Measurements from ENCODE around the gene PHF21A. TPM values are rescaled to one million over a fixed set of nuclear protein-coding genes. Genes with fewer than 3 reads are reported as not detected.
A peak's percentile ranks its signal among the peaks of the same experiment; 100 is the strongest.

PHF21A gene
- total RNA-seq, 2 experiments from 2014 or later, result 59.5 to 66.2 TPM

GRCh38 chr11:45930031-45930794, 191.0 kb downstream of the PHF21A start:
- POLR2A ChIA-PET, result interaction anchor here (0.6 to 2.6 kb wide), 2 partner anchors 12 to 52 kb away, joined by 3 to 22 read pairs; partner anchors contain the start of gene PEX16

GRCh38 chr11:45929486-45930030, 191.7 kb downstream of the PHF21A start:
- H3K4me3 ChIP-seq (ENCODE audit: low read length), result peak overlapping the region; percentile 7
- Mint-ChIP-seq H3K4me3 (no peak overlapping the region), H3K9me3 (no peaks in the 10 kb centered on the region), H3K27me3 (no peaks in the 10 kb centered on the region), H3K4me1 (ENCODE audit: low read depth) (peaks cover 25% of the 10 kb centered on the region), H3K27ac (peak overlapping the region; percentile 82), H3K36me3 (ENCODE audit: low read depth) (peaks cover 28% of the 10 kb centered on the region)
- H3K9me3 ChIP-seq (ENCODE audit: control insufficient read depth in 1 of 2, insufficient read depth in 1 of 2, low read length in 2 of 2), result no peaks in the 10 kb centered on the region
- ATAC-seq (ENCODE audit: poor library complexity), result peak; percentile 28
- no peak for DNase-seq
- ChIA-PET POLR2A (interaction anchor here (0.6 to 2.6 kb wide), 2 partner anchors 12 to 53 kb away, joined by 3 to 22 read pairs; partner anchors contain the start of gene PEX16), CTCF (no interaction called here)
- peaks cover 22% of the 10 kb centered on the region for H3K36me3 ChIP-seq (ENCODE audit: insufficient read depth, low read length)
- no peak for TF ChIP-seq CTCF (IDR thresholded peaks at IDR 0.05)
- no peaks in the 10 kb centered on the region for H3K27me3 ChIP-seq (ENCODE audit: control insufficient read depth in 1 of 2, insufficient read depth in 2 of 2, low read length in 2 of 2)
- intact Hi-C loops (cut with DNase I, micrococcal nuclease), result no loop called here
- H3K27ac ChIP-seq (ENCODE audit: low read depth in 1 of 2, low read length in 2 of 2), result peak overlapping the region in 1 of 2 donors; percentile 68
- peaks cover 46% of the 10 kb centered on the region for H3K4me1 ChIP-seq (ENCODE audit: insufficient read depth, low read length)

More at GRCh38 chr11:45930031-45930794, 191.0 kb downstream of the PHF21A start:
- peak overlapping the region; percentile 82 for H3K27ac Mint-ChIP-seq
- H3K4me3 Mint-ChIP-seq, result peak overlapping the region; percentile 64
- Histone ChIP-seq H3K27ac (ENCODE audit: low read depth in 1 of 2, low read length in 2 of 2) (peak overlapping the region; percentile 26 to 68), H3K9me3 (ENCODE audit: control insufficient read depth in 1 of 2, insufficient read depth in 1 of 2, low read length in 2 of 2) (no peaks in the 10 kb centered on the region), H3K27me3 (ENCODE audit: control insufficient read depth in 1 of 2, insufficient read depth in 2 of 2, low read length in 2 of 2) (no peaks in the 10 kb centered on the region), H3K4me3 (ENCODE audit: low read length) (peak overlapping the region; percentile 7), H3K36me3 (ENCODE audit: insufficient read depth, low read length) (peaks cover 29% of the 10 kb centered on the region), H3K4me1 (ENCODE audit: insufficient read depth, low read length) (peaks cover 46% of the 10 kb centered on the region)
- no peaks in the 10 kb centered on the region for H3K27me3 Mint-ChIP-seq
- peak in 7 of 14 experiments; percentile 30 to 74 (median 49) for DNase-seq
- CTCF ChIA-PET, result no interaction called here
- ATAC-seq (ENCODE audit: poor library complexity), result peak; percentile 80
- H3K4me1 Mint-ChIP-seq (ENCODE audit: low read depth), result peaks cover 25% of the 10 kb centered on the region
- no peaks in the 10 kb centered on the region for H3K9me3 Mint-ChIP-seq
- intact Hi-C loops (cut with DNase I, micrococcal nuclease), result no loop called here
- H3K36me3 Mint-ChIP-seq (ENCODE audit: low read depth), result peaks cover 34% of the 10 kb centered on the region
- TF ChIP-seq CTCF (IDR thresholded peaks at IDR 0.05), result no peak

GRCh38 chr11:45928535-45929215, 192.6 kb downstream of the PHF21A start:
- Mint-ChIP-seq H3K27ac (no peak overlapping the region), H3K27me3 (peaks cover 5% of the 10 kb centered on the region), H3K4me1 (ENCODE audit: low read depth) (peaks cover 25% of the 10 kb centered on the region), H3K9me3 (no peaks in the 10 kb centered on the region), H3K4me3 (no peak overlapping the region), H3K36me3 (ENCODE audit: low read depth) (peaks cover 19% of the 10 kb centered on the region)
- no peaks in the 10 kb centered on the region for H3K27me3 ChIP-seq (ENCODE audit: control insufficient read depth in 1 of 2, insufficient read depth in 2 of 2, low read length in 2 of 2)
- intact Hi-C loops (cut with DNase I, micrococcal nuclease), result no loop called here
- no peak overlapping the region for H3K27ac ChIP-seq (ENCODE audit: low read depth in 1 of 2, low read length in 2 of 2)
- DNase-seq (peak in 1 of 14 experiments; percentile 17), ATAC-seq (ENCODE audit: poor library complexity) (no peak)
- no peaks in the 10 kb centered on the region for H3K9me3 ChIP-seq (ENCODE audit: control insufficient read depth in 1 of 2, insufficient read depth in 1 of 2, low read length in 2 of 2)
- TF ChIP-seq CTCF (IDR thresholded peaks at IDR 0.05), result no peak
- no peak overlapping the region for H3K4me3 ChIP-seq (ENCODE audit: low read length)
- ChIA-PET CTCF (no interaction called here), POLR2A (interaction anchor here (2.6 kb wide), 1 partner anchor 11 kb away, joined by 22 read pairs; the partner anchor contains the start of gene PEX16)
- peaks cover 50% of the 10 kb centered on the region for H3K4me1 ChIP-seq (ENCODE audit: insufficient read depth, low read length)
- peaks cover 14% of the 10 kb centered on the region for H3K36me3 ChIP-seq (ENCODE audit: insufficient read depth, low read length)

Data from CD4-positive, alpha-beta T cell (primary cell).